ENCODE data around the gene TMEM184A.
"Not testable (repeated sequence)": the region's sequence is repeated elsewhere in the genome, so short reads cannot be mapped to it uniquely, and the experiment has no call there.

TMEM184A gene

DNA sequence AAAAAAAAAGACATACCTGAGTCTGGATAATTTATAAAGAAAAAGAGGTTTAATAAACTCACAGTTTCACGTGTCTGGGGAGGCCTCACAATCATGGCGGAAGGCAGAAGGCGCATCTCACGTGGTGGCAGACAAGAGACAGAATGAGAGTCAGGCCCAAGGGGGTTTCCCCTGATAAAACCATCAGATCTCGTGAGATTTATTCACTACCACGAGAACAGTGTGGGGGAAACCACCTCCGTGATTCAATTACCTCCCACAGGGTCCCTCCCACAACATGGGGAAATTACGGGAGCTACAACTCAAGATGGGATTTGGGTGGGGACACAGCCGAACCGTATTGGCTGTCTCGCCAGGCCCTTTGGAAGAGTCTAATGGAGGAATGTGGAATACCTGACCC lies 34.5 kb downstream of the TMEM184A start:
- H3K27ac ChIP-seq (ENCODE audit: low read length) = no peak overlapping the region
- H3K9me3 ChIP-seq (ENCODE audit: insufficient read depth, low read depth, low read length) = no peaks in the 10 kb centered on the region
- no peaks in the 10 kb centered on the region for H3K27me3 ChIP-seq (ENCODE audit: insufficient read depth, low read length)
- H3K9ac ChIP-seq (ENCODE audit: low read depth, low read length) = no peak overlapping the region
- no peaks in the 10 kb centered on the region for H3K36me3 ChIP-seq (ENCODE audit: insufficient read depth, low read depth, low read length)
- H3K4me1 ChIP-seq (ENCODE audit: insufficient read depth, low read length) = no peaks in the 10 kb centered on the region
- H3K4me3 ChIP-seq (ENCODE audit: low read length) = no peak overlapping the region

DNA sequence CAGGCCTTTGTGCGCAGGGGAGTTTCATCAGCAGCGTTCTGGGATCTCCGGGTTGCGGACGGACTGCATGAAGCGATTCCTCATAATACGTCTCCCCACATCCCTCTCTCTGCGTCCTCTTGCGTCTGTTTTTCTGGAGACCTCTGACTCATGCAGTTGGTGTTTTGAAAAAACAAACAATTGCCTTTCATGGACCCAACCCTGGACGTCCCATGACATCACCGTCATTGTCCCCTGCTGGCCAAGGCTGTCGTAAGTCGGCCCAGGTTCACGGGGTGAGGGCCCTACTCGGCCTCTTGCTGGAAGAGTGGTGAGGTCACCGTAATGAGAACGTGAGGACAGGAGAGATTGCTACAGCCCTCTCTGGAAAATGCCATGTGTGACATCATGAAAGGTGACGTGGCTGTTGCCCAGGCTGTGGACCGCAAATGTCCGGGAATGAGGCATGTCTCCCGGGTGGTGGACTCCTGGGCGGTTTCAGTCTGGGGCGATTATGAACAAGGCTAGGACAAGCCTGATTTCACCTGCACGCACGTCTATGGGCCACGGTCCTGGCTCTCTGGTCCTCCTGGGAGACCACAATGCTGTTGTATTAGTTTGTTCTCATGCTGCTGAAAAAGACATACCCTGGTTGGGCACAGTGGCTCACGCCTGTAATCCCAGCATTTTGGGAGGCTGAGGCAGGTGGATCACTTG lies 35.3 kb downstream of the TMEM184A start:
- Histone ChIP-seq H3K27ac (ENCODE audit: low read length) (no peak overlapping the region), H3K36me3 (ENCODE audit: insufficient read depth, low read depth, low read length) (no peaks in the 10 kb centered on the region)

DNA sequence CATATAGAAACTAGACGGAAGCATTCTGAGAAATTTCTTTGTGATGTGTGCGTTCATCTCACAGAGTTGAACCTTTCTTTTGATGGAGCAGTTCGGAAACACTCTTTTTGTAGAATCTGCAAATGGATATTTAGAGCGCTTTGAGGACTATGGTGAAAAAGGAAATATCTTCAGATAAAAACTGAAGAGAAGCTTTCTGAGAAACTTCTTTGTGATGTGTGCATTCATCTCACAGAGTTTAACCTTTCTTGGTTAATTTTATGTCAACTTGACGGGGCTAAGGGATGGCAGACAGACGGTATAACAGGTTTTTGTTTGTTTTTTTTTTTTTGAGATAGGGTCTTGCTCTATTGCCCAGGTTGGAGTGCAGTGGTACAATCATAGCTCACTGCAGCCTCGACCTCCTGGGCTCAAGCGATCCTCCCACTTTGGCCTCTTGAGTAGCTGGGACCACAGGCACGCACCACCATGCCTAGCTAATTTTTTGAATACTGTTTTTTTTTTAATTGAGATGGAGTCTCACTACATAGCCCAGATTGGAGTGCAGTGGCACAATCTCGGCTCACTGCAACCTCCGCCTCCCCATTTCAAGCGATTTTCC lies 36.6 kb downstream of the TMEM184A start:
- not testable (repeated sequence) for H3K9ac ChIP-seq (ENCODE audit: low read depth, low read length); H3K27ac ChIP-seq (ENCODE audit: low read length); H3K4me1 ChIP-seq (ENCODE audit: insufficient read depth, low read length); H3K36me3 ChIP-seq (ENCODE audit: insufficient read depth, low read depth, low read length); H3K4me3 ChIP-seq (ENCODE audit: low read length); H3K27me3 ChIP-seq (ENCODE audit: insufficient read depth, low read length); H3K9me3 ChIP-seq (ENCODE audit: insufficient read depth, low read depth, low read length)

More for the DNA sequence above, 35.3 kb downstream of the TMEM184A start:
- Histone ChIP-seq H3K9ac (ENCODE audit: low read depth, low read length) (no peak overlapping the region), H3K4me1 (ENCODE audit: insufficient read depth, low read length) (no peaks in the 10 kb centered on the region), H3K27me3 (ENCODE audit: insufficient read depth, low read length) (no peaks in the 10 kb centered on the region), H3K9me3 (ENCODE audit: insufficient read depth, low read depth, low read length) (no peaks in the 10 kb centered on the region), H3K4me3 (ENCODE audit: low read length) (no peak overlapping the region)

DNA sequence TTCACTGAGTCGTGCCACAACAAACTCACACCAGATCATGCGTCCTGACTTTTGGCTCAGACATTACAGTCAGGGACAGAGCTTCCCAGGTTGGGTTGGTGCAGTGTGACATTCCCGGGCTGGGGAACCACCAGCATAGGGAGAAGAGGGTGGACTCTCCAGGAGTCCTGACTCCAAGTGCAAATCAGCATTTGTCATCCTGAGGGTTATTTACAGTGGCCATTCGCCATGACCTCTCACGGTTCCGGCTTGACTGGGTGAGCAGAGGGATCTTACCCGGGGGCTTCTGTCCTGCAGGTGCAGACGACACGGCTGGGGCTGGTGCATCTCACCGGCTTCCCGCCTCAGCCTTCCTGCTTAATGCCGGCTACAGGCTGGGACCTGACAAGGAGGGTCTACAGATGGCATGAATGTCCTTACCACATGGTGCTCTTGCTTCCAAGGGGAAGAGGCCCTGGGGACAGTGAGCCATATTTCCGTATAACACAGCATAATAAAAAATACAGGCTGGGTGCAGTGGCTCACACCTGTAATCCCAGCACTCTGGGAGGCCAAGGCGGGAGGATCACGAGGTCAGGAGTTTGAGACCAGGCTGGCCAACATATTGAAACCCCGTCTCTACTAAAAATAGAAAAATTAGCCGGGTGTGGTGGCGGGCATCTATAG lies 39.3 kb downstream of the TMEM184A start:
- Histone ChIP-seq H3K27ac (ENCODE audit: low read length) (no peak overlapping the region), H3K9ac (ENCODE audit: low read depth, low read length) (no peak overlapping the region), H3K4me1 (ENCODE audit: insufficient read depth, low read length) (no peaks in the 10 kb centered on the region), H3K9me3 (ENCODE audit: insufficient read depth, low read depth, low read length) (no peaks in the 10 kb centered on the region), H3K27me3 (ENCODE audit: insufficient read depth, low read length) (no peaks in the 10 kb centered on the region), H3K4me3 (ENCODE audit: low read length) (no peak overlapping the region), H3K36me3 (ENCODE audit: insufficient read depth, low read depth, low read length) (no peaks in the 10 kb centered on the region)

DNA sequence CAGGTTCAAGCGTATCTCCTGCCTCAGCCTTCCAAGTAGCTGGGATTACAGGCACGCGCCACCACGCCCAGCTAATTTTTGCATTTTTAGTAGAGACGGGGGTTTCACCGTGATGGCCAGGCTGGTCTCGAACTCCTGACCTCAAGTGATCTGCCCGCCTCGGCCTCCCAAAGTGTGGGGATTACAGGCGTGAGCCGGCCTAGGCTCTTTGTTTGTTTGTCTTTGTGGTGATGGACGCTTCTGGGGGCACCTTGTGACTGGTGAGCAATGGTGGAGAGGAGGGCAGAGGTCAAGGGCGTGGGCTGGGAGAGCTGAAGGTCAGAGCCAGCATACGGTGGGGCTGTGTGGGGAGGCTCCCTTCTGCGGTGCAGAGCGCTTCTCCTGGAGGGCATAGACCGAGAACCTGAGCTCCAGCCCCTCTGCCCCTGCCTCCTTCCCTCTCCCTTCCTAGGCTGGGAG lies 40.5 kb downstream of the TMEM184A start:
- not testable (repeated sequence) for H3K36me3 ChIP-seq (ENCODE audit: insufficient read depth, low read depth, low read length); H3K9ac ChIP-seq (ENCODE audit: low read depth, low read length); H3K27ac ChIP-seq (ENCODE audit: low read length); H3K27me3 ChIP-seq (ENCODE audit: insufficient read depth, low read length); H3K4me1 ChIP-seq (ENCODE audit: insufficient read depth, low read length); H3K9me3 ChIP-seq (ENCODE audit: insufficient read depth, low read depth, low read length); H3K4me3 ChIP-seq (ENCODE audit: low read length)

DNA sequence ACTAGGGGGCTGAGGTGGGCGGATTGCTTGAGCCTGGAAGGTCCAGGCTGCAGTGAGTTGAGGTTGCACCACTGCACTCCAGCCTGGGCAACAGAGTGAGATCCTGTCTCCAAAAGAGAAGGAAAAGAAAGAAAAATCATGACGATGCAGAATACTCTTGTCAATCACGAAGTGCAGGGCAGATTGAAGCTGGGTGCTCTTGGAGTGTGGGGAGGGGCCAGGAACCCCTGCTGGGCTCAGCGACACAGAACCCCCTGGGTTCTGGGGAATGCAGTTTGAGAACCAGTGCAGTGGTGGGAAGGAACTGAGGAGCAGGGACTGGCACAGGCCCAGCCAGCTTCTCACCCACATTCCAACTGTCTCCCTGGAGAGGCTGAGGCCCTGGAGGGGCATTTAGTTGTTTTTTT lies 41.0 kb downstream of the TMEM184A start:
- no peaks in the 10 kb centered on the region for H3K36me3 ChIP-seq (ENCODE audit: insufficient read depth, low read depth, low read length)
- no peaks in the 10 kb centered on the region for H3K4me1 ChIP-seq (ENCODE audit: insufficient read depth, low read length)
- no peaks in the 10 kb centered on the region for H3K27me3 ChIP-seq (ENCODE audit: insufficient read depth, low read length)
- no peak overlapping the region for H3K4me3 ChIP-seq (ENCODE audit: low read length)
- no peaks in the 10 kb centered on the region for H3K9me3 ChIP-seq (ENCODE audit: insufficient read depth, low read depth, low read length)
- no peak overlapping the region for H3K27ac ChIP-seq (ENCODE audit: low read length)
- H3K9ac ChIP-seq (ENCODE audit: low read depth, low read length) = no peak overlapping the region

DNA sequence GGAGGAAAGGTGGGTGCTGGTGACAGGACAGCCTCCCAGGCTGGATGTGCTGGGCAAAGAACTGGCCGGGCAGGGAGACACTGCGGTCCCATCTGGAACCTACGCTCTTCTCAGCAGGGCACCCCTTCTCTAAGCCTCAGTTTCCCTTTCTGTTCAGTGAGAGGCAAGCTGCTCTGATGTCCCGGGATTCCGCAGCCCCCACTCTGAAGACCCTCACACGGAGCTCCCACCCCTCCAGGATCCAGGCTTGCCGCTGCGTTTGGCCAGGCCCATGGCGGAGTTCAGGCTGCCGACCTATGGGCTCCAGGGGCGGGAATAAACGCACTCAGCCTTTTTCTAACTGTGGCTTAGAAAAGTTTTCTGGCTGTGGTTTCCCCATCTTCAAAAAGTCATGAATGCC lies 41.6 kb downstream of the TMEM184A start:
- Histone ChIP-seq H3K9ac (ENCODE audit: low read depth, low read length) (no peak overlapping the region), H3K4me3 (ENCODE audit: low read length) (no peak overlapping the region), H3K36me3 (ENCODE audit: insufficient read depth, low read depth, low read length) (no peaks in the 10 kb centered on the region), H3K27me3 (ENCODE audit: insufficient read depth, low read length) (no peaks in the 10 kb centered on the region), H3K27ac (ENCODE audit: low read length) (no peak overlapping the region), H3K9me3 (ENCODE audit: insufficient read depth, low read depth, low read length) (no peaks in the 10 kb centered on the region), H3K4me1 (ENCODE audit: insufficient read depth, low read length) (no peaks in the 10 kb centered on the region)

DNA sequence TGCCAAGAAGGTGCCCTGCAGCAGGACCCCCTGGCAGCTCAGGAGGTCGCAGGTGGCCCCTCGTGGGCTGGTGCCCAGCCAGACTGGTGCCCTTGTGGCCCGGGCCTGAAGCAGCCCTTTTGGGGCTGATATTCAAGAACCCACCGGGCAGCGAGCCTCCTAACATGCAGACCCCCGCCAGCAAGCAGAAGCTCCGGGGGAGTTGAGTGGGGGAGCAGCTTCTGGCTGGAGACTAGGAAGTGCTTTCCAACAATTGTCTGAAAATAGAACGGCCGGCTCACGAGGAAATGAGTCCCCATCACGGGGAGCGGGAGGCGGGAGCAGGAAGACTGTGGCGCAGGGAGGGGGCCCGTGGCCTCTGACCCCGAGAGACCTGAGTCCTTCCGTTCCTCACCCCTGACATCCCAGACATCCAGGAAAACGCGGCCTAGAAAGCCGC lies 42.3 kb downstream of the TMEM184A start:
- Histone ChIP-seq H3K4me1 (ENCODE audit: insufficient read depth, low read length) (no peaks in the 10 kb centered on the region), H3K27ac (ENCODE audit: low read length) (no peak overlapping the region), H3K27me3 (ENCODE audit: insufficient read depth, low read length) (no peaks in the 10 kb centered on the region), H3K36me3 (ENCODE audit: insufficient read depth, low read depth, low read length) (no peaks in the 10 kb centered on the region), H3K9me3 (ENCODE audit: insufficient read depth, low read depth, low read length) (no peaks in the 10 kb centered on the region), H3K4me3 (ENCODE audit: low read length) (no peak overlapping the region), H3K9ac (ENCODE audit: low read depth, low read length) (no peak overlapping the region)

DNA sequence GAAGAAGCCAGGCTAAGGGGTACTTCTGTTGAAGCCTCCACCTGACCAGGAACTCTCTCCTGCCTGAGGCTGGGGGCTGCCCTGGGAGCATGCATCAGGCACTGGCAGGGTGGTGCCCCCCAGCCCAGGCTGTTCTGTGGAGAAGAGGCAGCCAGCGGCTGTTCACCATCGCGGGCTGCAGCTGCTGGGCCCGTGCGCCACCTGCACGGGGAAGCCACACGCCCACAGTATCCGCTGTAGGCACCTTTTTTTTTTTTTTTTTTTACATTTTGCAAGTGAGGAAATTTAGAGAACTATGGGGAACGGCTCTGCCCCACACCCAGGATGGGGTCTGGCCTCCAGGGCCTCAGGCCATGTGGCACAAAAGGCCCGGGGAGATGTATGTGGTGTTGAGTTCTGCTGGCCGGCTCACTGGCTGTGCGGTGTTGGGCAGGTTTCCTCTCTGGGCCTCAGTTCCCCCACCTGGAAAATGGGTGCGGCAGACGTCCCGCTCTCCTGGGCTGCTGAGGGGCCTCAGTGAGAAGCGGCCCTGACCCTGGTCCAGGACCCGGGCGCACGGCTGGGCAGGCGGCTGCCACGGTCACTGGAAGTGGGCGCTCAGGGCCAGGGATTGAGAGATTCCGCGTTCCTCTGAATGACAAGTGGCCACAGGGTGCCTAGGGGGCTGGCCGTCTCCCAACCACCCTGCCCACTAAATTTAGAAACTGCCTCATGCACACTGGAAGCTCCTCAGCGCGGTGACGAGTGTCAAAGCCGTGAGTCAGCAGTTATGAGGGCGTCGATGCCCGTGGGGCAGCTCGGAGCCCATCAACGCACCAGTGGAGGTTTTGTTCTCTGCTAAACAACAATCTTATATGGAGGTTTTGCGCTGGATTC lies 43.0 kb downstream of the TMEM184A start:
- no peaks in the 10 kb centered on the region for H3K4me1 ChIP-seq (ENCODE audit: insufficient read depth, low read length)
- H3K9ac ChIP-seq (ENCODE audit: low read depth, low read length) = no peak overlapping the region
- no peak overlapping the region for H3K4me3 ChIP-seq (ENCODE audit: low read length)
- H3K27me3 ChIP-seq (ENCODE audit: insufficient read depth, low read length) = no peaks in the 10 kb centered on the region
- no peaks in the 10 kb centered on the region for H3K36me3 ChIP-seq (ENCODE audit: insufficient read depth, low read depth, low read length)
- H3K27ac ChIP-seq (ENCODE audit: low read length) = no peak overlapping the region
- no peaks in the 10 kb centered on the region for H3K9me3 ChIP-seq (ENCODE audit: insufficient read depth, low read depth, low read length)

DNA sequence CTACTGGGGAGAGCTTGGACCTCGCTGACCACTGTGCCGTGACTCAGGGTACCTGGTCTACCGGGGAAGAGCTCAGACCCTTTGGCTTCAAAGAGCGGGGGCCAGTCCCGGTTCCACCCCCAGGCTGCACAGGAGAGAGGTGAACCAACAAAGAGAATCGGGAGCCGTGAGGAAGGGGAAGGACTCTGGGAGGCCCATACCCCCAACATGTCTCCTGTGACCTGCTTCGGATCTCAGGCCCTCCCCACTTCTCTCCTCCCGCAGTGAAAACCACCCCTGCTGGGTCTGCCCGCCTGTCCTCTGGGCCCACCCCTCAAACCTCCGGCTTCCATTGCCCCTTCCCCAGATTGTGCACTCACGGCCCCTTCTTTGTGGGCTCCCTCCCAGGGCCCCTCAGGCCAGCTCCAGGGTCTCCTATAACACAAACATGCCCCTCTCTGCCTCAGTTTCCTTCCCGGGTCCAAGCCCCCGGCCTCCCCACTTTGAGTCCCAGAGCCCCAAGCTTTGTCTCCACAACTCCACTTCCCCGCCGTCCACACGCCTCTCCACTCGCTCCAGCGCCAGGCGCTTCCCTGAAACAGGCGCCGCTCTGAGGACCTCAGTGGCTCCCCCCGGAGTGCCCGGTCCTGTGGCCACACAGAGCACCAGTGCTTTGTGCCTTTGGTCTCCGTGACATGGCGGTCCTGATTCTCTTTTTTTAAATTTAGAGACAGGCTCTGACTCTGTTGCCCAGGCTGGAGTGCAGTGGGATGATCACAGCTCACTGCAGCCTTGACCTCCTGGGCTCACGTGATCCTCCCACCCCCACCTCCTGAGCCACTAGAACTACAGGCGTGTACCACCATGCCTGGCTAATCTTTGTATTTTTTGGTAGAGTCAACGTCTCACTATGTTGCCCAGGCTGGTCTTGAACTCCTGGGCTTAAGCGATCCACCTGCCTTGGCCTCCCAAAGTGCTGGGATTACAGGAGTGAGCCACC lies 44.3 kb downstream of the TMEM184A start:
- Histone ChIP-seq H3K9ac (ENCODE audit: low read depth, low read length) (no peak overlapping the region), H3K4me1 (ENCODE audit: insufficient read depth, low read length) (no peaks in the 10 kb centered on the region; the same call in 1 of the 2 replicates), H3K27me3 (ENCODE audit: insufficient read depth, low read length) (no peaks in the 10 kb centered on the region), H3K27ac (ENCODE audit: low read length) (no peak overlapping the region), H3K9me3 (ENCODE audit: insufficient read depth, low read depth, low read length) (no peaks in the 10 kb centered on the region), H3K4me3 (ENCODE audit: low read length) (no peak overlapping the region), H3K36me3 (ENCODE audit: insufficient read depth, low read depth, low read length) (no peaks in the 10 kb centered on the region)

DNA sequence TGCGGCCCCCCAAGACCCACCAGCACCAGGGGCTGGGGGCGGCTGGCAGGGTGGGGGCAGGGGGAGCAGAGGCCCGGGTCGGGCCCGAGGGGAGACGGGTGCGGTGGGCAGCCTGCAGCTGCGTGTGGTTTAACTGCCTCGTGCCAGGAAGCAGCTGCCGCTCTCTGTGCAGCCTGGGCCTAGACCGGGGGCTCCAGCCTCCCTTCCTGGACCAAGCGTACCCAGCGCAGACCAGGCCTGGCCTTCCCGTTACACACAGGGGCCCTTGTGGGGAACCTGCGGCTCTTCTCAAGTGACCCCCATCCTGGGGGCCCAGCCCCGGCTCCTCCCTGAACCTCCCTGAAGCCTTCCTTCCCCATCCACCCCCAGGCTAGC lies 45.2 kb downstream of the TMEM184A start:
- H3K27ac ChIP-seq (ENCODE audit: low read length) = no peak overlapping the region
- H3K27me3 ChIP-seq (ENCODE audit: insufficient read depth, low read length) = no peaks in the 10 kb centered on the region
- no peaks in the 10 kb centered on the region for H3K36me3 ChIP-seq (ENCODE audit: insufficient read depth, low read depth, low read length)
- H3K9ac ChIP-seq (ENCODE audit: low read depth, low read length) = no peak overlapping the region
- H3K4me1 ChIP-seq (ENCODE audit: insufficient read depth, low read length) = no peaks in the 10 kb centered on the region; the same call in 1 of the 2 replicates
- no peak overlapping the region for H3K4me3 ChIP-seq (ENCODE audit: low read length)
- no peaks in the 10 kb centered on the region for H3K9me3 ChIP-seq (ENCODE audit: insufficient read depth, low read depth, low read length)
